Endodermal cell (in vitro differentiated cells): Measurements from ENCODE around the gene TDRD3. TPM values are rescaled to one million over a fixed set of nuclear protein-coding genes. Genes with fewer than 3 reads are reported as not detected.

Experiments used
- DNase-seq: peaks from one replicate; pipeline ENCODE4 v3.0.0-alpha.2; 2017
- H3K27ac ChIP-seq: 2 replicates; pipeline ENCODE4 v1.5.1; 2013; ENCODE audit warnings: mild to moderate bottlenecking, low read depth, low read length, moderate library complexity
- H3K27me3 ChIP-seq: 2 replicates; pipeline ENCODE4 v1.6.1; 2013; ENCODE audit warnings: mild to moderate bottlenecking, low read length, moderate library complexity; ENCODE audit not compliant: insufficient read depth, control insufficient read depth, poor library complexity, severe bottlenecking
- H3K36me3 ChIP-seq: 2 replicates; pipeline ENCODE4 v1.7.0; 2013; ENCODE audit warnings: mild to moderate bottlenecking, low read length, moderate library complexity; ENCODE audit not compliant: control insufficient read depth, insufficient read depth
- H3K4me1 ChIP-seq: one replicate; pipeline ENCODE4 v1.7.0; 2013; ENCODE audit warnings: low read length; ENCODE audit not compliant: control insufficient read depth, insufficient read depth
- H3K4me3 ChIP-seq: 2 replicates; pipeline ENCODE4 v1.5.1; 2013; ENCODE audit warnings: mild to moderate bottlenecking, low read length, moderate library complexity
- H3K9ac ChIP-seq: 2 replicates; pipeline ENCODE4 v1.6.1; 2013; ENCODE audit warnings: mild to moderate bottlenecking, low read length, moderate library complexity; ENCODE audit not compliant: poor library complexity, severe bottlenecking; ENCODE audit errors: extremely low read depth
- H3K9me3 ChIP-seq: 2 replicates; pipeline ENCODE4 v1.6.1; 2013; ENCODE audit warnings: mild to moderate bottlenecking, low read length, moderate library complexity; ENCODE audit not compliant: control insufficient read depth
- H3K27ac Mint-ChIP-seq: 2 replicates; pipeline ENCODE4 v1.8.0; 2020; ENCODE audit warnings: mixed read lengths
- H3K27me3 Mint-ChIP-seq: 2 replicates; pipeline ENCODE4 v1.8.0; 2021; ENCODE audit warnings: mild to moderate bottlenecking, mixed read lengths; ENCODE audit not compliant: insufficient read depth
- H3K36me3 Mint-ChIP-seq: 2 replicates; pipeline ENCODE4 v1.8.0; 2020; ENCODE audit warnings: low read depth, mixed read lengths
- H3K4me1 Mint-ChIP-seq: 2 replicates; pipeline ENCODE4 v1.8.0; 2020; ENCODE audit warnings: mixed read lengths
- H3K4me3 Mint-ChIP-seq: 2 replicates; pipeline ENCODE4 v1.8.0; 2020; ENCODE audit warnings: mild to moderate bottlenecking, moderate library complexity, mixed read lengths
- H3K9me3 Mint-ChIP-seq: 2 replicates; pipeline ENCODE4 v1.8.0; 2020; ENCODE audit warnings: mild to moderate bottlenecking, mixed read lengths
- CTCF ChIP-seq: fragments of 200-600 bp; sonication (generic); conservative IDR thresholded peaks from 2 replicates; pipeline ENCODE4 v1.5.0; 2021; ENCODE audit warnings: antibody characterized with exemption, mild to moderate bottlenecking
- whole genome bisulfite sequencing, 2 experiments: methylation state at CpG; one replicate each; pipeline versions ENCODE4 v1.1.5 to v1.1.7; 2013; ENCODE audit warnings: missing lambda C conversion rate in 2 of 2, mixed read lengths in 1 of 2; ENCODE audit not compliant: insufficient coverage in 1 of 2, insufficient read length in 1 of 2; 5-methylcytosine and 5-hydroxymethylcytosine counted together
- total RNA-seq, 2 donors: library from RNA; stranded (reverse); fragmentation: NEBNext Ultra II Directional in 1 of 2; extraction: Animal tissue kit (Norgen Biotek cat#: 25700) in 1 of 2; gene quantifications; 2 replicates in 1 of 2; 3 replicates in 1 of 2; pipeline ENCODE4 v1.2.1, GENCODE V29; 2021

The TDRD3 gene
- total RNA-seq, 2 donors from 2014 or later, result 25.3 to 36.1 TPM

GRCh38 chr13:60584976-60585375 is 188.0 kb downstream of the TDRD3 start:
- no peaks in the 10 kb centered on the region for H3K4me1 ChIP-seq
- 72 to 89% methylated on average over 8 to 11 of the region's 11 CpGs for WGBS, 2 experiments
- no peak overlapping the region for H3K4me3 ChIP-seq
- Mint-ChIP-seq H3K4me3 (peak overlapping the region; percentile 40), H3K9me3 (peaks cover 18% of the 10 kb centered on the region), H3K4me1 (peaks cover 17% of the 10 kb centered on the region), H3K36me3 (peaks cover 2% of the 10 kb centered on the region), H3K27me3 (no peaks in the 10 kb centered on the region), H3K27ac (peak overlapping the region; percentile 89)
- peaks cover 11% of the 10 kb centered on the region for H3K9me3 ChIP-seq
- H3K9ac ChIP-seq, result no peak overlapping the region
- no peaks in the 10 kb centered on the region for H3K36me3 ChIP-seq
- no peaks in the 10 kb centered on the region for H3K27me3 ChIP-seq
- peak; percentile 81 for DNase-seq
- H3K27ac ChIP-seq, result peak overlapping the region; percentile 55
- TF ChIP-seq CTCF, result no peak

DNA sequence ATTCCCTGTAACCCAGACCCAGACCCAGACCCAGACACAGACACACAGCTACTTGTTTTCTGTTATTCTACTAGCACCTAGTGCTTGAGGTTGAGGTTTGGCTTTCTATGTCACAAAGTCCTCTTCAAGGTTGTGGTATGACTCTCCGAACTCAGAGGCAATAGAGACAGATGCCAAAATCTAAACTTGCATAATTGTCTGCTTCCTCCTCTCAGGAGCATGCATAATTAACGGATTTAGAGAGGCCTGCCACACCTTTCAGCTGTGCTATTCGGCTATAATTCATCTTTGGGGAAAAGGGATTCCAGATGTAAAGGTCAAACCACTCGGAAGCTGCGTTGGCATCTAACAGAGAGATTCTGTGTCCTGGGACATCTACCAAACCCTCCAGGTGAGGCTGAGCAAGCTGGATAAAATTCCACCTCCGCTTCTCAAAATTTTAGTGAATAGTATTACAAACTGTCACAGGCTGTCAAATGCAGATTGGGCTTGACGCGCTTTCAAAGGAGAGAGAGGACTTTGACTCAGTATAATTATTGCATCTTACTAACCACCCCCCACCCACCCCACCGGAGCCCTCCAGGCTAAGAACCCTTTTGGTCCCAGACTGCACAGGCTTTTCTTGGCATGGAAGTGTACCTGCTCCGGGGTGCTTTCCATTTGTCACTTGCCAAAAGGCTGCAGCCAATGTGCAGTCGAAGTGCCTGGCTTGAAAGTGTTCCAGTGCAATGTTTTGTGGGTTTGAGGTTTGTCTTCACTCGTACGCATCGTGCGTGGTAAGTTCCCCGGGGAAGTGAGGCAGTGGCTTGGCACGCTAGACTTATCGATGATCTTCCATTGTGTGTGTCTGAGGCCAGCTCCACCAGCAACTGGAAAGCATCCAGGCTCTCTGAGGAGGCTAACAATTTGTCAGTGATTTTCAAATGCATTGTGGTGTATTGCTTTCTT is 194.1 kb downstream of the TDRD3 start:
- TF ChIP-seq CTCF, result no peak
- H3K27ac ChIP-seq, result no peak overlapping the region
- Mint-ChIP-seq H3K4me3 (no peak overlapping the region), H3K27me3 (no peaks in the 10 kb centered on the region), H3K9me3 (peaks cover 13% of the 10 kb centered on the region), H3K36me3 (peaks cover 2% of the 10 kb centered on the region), H3K4me1 (no peaks in the 10 kb centered on the region), H3K27ac (no peak overlapping the region)
- H3K9ac ChIP-seq, result no peak overlapping the region
- H3K36me3 ChIP-seq, result no peaks in the 10 kb centered on the region
- H3K4me3 ChIP-seq, result no peak overlapping the region
- no peak for DNase-seq
- no peaks in the 10 kb centered on the region for H3K4me1 ChIP-seq
- peaks cover 11% of the 10 kb centered on the region for H3K9me3 ChIP-seq
- H3K27me3 ChIP-seq, result no peaks in the 10 kb centered on the region
- 86 to 90% methylated on average over 14 to 18 of the region's 18 CpGs for WGBS, 2 experiments

DNA sequence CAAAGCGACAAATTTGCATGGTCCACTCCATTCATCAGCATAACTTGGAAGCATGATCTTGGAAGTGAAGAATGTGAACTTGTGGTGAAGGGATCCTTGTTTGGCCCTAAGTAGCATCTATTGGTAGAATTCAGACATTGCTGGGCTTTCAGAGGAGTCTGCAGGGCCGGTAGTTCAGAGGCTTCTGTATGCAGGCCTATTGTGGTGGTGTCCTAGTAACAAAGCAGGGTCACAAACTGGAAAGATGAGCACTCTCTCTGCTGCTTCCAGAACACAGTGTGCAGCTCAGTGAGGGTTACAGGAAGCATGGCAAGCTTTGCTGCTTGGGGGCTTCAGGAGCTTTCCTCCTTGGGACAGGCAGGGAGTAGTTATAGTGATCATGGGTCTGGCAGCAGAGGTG is 206.0 kb downstream of the TDRD3 start:
- no peaks in the 10 kb centered on the region for H3K9me3 Mint-ChIP-seq
- H3K27ac Mint-ChIP-seq, result no peak overlapping the region
- H3K27me3 Mint-ChIP-seq, result no peaks in the 10 kb centered on the region

More for the DNA sequence above, 206.0 kb downstream of the TDRD3 start:
- Histone ChIP-seq H3K27me3 (no peaks in the 10 kb centered on the region), H3K9me3 (no peaks in the 10 kb centered on the region), H3K36me3 (no peaks in the 10 kb centered on the region), H3K9ac (no peak overlapping the region), H3K4me3 (no peak overlapping the region), H3K27ac (no peak overlapping the region), H3K4me1 (no peaks in the 10 kb centered on the region)
- TF ChIP-seq CTCF, result no peak
- Mint-ChIP-seq H3K36me3 (no peaks in the 10 kb centered on the region), H3K4me1 (no peaks in the 10 kb centered on the region), H3K4me3 (no peak overlapping the region)
- 70 to 94% methylated on average over 1 to 2 of the region's 2 CpGs for WGBS, 2 experiments
- DNase-seq, result no peak
